Astrocyte of the hippocampus (primary cell): ENCODE data around the gene HOXC5.

ENCODE experiments used
- DNase-seq: peaks from one replicate; pipeline ENCODE4 v3.0.0; 2011; ENCODE audit warnings: low read depth, low spot score

HOXC5 gene

DNA sequence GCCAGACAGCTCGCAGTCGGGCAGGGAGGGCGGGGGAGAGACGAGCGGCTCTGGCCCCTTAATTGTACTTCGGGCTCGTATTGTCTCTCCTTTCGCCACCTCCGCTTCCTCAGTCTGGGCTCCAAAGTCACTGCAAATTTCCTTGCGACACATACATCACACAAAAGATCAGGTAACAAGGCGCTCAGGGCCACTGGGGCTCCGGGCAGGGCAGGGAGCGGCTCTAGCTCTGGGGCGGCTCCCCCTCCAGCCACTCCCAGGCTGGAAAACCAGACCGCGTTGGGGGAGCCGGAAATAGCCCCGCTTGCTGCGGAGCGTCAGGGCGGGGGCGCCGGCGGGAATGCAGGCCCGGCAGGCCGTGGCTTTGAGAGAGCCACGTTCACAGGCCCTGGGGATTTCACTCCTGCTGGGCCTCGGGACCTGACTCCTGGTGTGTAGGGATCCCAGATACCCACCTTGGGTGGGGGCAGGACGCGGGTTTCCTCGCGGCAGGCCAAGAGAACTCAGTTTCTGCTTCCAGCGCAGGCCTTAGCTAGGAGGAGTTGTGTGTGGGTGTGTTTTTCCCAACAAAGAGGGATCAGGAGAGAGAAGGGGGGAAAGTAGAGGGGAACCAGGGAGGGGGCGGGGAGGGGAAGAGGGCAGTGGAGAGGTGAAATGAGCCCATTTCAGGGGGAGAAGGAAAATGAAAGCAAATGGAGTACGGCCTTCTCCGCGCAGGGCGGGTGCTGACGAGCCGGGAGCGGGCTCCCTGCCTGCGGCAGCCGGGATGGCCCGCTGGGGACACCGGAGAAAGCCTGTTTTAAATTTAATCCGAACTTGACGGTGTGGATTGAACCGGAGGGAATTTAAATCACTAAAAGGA lies 37.2 kb upstream of the HOXC5 start:
- DNase-seq: no peak

DNA sequence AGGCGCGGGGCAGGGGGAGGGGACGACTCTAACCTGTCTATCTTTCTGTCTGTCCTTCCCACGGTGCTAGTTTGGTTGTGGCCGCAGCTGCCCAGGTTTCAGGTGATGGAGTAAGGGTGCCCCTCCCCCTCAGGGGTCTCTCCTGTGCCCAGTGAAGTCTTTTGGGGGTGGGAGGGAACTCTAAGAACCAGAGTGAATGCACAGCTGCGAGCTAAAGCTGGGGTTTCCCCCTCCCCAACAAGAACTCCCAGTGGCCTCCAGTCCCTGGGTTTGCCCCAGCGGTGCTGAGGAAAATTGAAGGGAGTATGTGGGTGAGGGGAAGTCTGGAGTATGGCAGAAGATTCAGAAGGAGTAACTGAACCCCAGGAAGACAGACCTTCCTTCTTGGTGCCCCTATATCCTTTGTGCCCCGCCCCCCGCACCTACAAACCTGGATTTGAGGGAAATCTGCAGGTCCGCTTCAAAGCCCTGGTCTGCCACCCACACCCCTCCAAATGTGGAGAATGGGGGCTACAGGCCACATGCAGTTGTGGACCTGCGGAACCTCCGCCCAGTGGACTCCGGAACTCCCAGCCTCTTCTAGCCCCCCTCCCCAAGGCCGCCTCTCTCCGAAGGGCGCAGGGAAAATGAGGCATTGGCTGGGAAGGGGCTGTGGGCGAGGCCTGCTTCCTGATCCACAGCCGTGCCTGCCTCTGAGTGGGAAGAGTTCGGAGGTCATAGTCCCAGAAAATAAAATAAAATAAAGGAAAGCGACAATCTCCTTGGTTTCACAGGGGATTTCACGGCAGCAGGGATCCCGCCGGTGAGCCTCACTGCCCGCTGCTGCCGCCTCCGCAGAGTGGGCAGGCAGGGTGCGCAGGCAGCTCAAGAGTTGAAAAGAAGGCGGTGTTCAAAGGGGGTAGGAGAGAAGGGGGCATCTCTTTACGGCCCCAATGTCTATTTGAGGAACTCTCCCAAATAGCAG lies 36.3 kb upstream of the HOXC5 start:
- no peak for DNase-seq

DNA sequence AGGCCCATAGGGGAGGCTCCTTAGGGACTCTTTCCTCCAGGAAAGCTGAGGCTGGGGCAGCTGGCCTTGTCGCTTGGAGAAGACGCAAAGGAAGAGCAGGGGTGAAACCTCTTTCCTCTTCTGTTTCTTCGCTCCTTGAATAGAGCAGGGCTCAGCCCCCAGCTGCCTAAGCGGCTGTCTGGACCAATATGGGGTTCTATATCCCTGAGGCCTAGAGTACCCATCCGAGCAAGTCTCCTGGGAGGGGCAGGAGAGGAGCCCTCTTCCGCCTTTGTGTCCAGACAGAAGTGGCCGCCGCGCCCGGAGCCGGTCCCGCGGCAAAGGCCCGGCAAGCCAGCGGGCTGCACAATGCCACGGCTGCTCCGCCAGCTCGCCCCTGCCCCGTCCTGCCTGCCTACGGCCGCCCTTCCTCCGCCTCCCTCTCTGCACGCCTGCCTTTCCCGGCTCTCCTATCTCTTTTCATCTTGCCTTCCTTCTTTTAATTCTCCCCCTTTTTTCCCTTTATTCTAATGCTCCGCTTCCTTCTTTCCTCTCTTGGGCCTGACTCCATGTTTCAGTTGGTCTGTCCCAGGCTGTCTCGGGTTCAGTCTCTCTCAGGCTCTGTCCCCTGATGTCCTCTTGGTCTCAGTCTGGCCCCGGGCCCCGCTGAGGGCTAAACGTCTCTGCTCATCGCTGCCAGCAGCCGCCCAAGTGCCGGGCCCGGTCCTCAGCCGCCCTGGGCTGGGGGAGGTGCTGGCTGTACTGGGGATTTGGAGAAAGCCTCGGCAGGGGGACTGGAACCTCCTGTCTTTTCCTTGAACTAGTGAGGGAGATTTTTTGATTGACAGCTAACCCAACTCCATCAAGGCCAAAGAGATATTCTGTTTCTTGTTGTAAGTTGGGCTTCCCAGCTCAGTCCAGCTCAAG lies 35.4 kb upstream of the HOXC5 start:
- DNase-seq: no peak

DNA sequence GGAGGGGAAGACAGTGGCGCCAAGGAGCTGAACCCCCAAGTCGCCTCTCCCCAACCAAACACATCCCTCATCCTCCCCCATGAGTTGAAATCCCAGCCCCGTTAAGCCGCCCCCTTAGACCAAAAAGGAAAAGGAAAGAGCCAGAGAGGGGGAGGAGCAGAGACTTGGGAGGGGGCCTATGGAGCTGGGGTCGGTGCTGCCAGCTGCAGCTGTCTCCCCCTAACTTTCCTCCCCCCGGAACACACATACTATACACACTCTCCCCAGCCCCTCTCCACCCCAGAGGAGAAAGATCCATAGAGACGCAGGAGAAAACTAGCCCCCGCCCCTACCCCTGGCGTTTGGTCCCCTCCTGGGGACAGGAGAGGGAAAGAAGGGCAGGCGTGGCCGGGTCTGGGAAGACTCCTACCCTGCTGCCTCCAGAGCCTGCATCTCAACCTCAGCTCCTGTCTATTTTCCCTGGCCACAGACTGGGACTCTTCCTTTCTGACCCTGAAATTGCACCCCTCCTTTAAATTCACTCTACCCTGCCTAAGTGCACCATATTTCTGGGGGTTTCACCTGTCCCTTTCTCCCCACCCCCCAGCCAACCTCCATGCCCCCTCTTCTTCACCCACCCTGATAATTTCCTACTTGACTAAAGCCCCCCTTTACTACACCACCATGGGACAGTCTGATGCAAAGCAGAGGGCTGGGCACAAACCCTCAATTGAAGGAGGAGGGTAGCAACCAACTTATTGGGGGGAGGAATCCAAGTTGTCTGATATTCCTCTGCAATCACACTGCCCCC lies 34.5 kb upstream of the HOXC5 start:
- no peak for DNase-seq

DNA sequence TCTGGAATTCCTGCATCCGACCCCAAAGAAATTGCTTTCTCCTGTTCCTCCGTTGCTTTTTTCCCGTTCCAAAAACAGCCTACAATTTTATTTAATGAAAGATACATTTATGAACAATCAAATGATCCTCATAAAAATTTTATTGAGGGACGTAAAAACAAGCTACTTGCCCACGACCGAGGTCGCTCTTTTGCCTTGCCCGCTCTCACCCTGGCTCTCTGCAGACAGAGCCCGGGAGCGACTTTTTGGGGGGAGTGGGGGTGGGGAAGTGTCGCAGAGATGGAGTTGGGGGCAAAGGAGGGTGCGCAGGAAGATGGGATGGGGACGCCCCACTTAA lies 34.0 kb upstream of the HOXC5 start:
- DNase-seq: no peak

DNA sequence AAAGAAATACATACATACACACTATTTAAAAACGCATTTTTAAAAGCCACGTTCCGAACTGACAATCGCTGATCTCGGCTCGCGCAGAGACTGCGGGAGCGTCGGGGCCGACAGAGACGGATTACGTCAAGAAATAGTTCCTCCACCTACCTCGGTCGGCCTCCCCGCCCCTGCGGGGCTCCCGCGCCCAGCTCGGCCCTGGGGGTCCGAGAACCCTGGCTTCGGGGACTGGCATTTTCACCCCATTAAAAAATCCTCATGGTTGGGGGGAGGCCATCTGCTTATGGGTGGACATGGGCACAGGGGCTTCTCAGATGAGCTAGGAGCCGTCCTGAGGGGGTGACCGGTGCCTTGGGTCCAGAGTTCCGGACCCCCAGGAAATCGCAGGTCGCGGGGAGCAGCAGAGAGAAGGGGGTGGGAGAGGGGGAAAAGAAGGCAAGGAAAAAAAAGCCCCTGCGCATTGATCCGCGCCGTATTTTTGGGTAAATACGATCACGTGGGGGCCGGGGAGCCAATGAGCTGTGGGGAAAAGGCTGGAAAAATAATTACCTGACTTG lies 33.2 kb upstream of the HOXC5 start:
- DNase-seq: no peak

DNA sequence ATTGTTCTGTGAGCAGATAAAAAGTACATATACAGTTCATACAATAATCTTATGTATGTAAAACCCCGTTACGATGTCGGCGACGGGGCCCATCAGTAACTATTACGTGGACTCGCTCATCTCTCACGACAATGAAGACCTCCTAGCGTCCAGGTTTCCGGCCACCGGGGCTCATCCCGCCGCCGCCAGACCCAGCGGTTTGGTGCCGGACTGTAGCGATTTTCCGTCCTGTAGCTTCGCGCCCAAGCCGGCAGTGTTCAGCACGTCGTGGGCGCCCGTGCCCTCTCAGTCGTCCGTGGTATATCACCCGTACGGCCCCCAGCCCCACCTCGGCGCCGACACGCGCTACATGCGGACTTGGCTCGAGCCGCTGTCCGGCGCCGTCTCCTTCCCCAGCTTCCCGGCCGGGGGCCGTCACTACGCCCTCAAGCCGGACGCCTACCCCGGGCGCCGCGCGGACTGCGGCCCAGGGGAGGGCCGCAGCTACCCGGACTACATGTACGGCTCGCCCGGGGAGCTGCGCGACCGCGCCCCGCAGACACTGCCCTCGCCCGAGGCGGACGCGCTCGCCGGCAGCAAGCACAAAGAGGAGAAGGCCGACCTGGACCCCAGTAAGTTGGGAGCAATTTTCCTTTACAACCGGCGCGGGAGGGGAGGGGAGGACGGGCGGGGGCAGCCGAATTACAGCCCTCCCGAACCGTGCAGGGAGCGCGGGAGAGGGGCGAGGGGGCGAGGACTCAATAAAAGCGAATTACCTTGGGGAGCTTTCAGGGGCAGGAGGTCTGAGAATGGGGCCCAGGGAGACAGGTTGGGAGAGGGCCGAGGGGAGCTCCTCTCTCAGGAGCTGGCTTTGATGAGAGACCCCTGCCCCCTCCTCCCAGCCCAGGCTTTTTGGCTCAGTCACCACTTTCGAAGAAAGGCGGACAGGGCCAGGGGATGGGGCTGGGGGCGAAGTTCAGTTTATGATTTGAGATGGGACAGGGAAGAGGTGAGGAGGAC lies 32.4 kb upstream of the HOXC5 start, which contains the start of gene HOXC9:
Gene HOXC9 (plus strand): TSS at position 46 of the 999 bp plus-strand sequence. CDS start 28 bp downstream, at position 74.
- DNase-seq: no peak

DNA sequence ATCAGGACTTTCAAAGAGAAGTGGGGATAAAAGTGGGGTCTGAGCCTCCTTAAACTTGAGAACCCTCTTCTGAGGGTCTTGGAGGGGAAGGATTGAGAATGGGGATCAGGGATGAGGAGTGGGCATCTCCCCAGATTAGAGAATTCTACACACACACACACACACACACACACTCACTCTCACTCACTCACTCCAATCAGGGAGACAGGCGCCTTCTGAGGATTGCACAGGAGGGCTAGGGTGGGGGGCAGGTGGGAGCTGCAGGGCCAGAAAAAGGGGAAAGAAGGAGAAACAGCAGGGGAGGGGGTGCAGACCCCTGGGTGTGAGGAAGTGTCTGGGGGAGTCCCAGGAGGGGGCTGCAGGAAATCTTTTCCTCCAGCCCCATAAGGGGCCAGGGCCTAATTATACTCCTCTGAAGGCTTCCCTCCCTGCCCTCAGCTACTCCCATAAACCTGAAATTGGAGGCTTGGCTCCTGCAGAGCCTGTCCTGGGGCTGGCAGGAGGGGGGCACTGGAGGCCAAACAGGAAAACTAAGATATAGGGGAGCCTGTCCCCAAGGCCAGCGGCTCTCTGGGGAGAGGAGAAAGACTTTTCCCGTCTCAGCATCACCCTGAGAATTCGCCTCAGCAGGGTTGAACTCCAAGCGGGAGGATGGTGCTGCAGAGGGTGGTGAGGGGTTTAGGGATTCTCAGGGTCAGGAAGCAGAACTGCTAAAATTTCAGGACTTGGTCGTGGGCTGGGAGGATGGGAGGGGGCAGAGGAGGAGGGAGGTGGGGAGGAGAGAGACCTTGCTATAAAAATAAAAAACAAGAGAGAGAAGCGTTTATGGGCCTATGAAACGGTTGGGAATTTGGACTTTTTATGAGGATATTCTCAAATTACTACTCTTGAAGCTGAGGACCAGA lies 31.3 kb upstream of the HOXC5 start:
- DNase-seq: no peak

DNA sequence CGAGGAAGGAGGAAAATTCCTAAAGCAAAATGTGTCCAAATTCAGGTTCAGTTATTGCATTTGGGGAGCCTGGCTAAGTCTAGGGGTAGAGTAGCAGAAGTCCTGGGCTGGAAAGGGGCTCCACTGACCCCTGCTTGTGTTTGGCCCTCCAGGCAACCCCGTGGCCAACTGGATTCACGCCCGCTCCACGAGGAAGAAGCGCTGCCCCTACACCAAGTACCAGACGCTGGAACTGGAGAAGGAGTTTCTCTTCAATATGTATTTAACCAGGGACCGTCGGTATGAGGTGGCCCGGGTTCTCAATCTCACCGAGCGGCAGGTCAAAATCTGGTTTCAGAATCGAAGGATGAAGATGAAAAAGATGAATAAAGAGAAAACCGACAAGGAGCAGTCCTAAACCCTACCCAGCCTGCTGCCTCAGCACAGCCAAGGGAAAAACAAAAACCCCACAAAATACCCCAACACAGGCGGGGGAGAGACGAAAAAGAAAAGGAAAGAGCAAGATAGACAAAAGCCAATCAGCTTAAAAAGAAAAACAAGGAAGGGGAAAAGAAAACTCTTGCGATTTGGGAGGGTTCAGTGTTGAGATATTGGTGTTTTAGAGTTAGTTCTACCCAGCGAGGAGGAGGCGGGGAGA lies 30.5 kb upstream of the HOXC5 start:
- no peak for DNase-seq

DNA sequence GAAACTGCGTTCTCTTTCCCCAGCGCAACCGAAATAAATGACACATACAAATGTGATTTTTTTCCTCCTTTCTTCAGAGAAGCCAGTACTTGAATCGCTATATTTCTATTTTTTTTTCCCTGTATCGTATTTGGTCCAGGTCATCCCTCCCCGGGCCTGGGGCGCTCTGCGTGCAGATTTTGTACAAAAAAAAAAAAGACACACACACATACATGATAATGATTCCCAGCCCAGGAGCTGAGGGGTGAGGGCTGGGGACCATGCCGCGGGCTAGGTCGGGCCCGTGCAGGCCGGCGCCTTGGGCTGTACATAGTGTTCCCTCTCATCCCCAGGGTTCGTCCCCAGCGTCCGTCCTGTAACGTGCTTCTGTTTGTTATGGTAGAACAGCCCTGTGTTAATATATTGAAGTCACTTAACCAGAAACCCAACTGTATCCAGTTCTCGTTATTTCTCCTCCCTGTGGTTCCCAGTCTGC lies 29.9 kb upstream of the HOXC5 start:
- no peak for DNase-seq

DNA sequence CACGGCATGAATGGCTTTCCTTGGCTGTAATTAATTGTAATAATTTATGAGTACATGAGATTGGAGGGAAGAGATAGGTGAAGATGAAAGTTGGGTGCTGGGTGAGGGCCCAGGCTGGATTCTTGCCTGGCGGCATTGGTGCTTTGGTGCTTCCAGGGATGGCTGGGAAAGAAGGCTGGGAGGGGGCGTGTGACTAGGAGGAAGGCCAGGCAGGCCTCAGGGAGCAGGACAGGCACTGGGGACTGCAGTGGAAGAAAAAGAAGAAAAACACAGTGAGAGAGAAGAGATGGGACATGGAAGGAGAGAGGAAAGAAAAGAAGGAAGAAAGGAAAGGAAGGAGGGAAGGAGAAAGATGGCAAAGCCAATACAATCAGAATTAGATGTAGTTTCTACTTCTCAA lies 29.2 kb upstream of the HOXC5 start:
- no peak for DNase-seq

DNA sequence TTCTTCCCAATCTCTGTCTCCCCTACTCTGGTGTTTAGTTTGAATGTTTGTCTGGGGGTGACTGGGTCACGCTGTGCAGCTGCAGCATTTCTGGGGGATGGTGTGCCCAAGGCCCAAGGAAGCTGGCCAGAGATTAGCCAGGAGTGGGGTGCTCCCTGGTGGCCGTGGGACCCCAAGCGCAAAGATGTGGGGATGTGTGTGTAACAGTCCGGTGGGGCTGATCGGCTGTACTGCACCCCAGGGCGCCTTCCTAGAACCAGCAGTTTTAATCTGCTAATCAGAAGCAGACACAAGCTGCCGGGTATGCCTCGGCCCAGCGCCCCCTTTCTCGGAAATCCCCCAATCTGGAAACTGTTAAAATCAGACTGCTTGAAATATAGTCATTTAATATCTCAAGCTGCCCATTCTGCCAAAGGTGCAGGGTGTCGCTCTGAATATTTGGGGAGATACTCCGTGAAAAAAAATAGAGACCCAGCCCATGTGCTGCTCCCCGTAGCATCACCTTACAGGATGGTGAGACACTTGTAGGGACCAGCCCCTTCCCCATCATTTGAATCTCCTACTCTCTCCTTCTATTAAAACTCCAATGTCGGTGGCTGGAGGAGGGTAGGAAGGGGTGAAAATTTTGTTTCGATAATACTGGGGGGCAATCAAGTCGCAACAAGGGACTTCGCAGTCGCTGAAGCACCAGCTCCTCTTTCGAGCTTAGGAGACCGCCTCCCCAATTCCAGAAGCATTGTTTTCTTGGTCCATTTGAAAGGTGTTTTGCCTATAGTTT lies 28.6 kb upstream of the HOXC5 start:
- no peak for DNase-seq

DNA sequence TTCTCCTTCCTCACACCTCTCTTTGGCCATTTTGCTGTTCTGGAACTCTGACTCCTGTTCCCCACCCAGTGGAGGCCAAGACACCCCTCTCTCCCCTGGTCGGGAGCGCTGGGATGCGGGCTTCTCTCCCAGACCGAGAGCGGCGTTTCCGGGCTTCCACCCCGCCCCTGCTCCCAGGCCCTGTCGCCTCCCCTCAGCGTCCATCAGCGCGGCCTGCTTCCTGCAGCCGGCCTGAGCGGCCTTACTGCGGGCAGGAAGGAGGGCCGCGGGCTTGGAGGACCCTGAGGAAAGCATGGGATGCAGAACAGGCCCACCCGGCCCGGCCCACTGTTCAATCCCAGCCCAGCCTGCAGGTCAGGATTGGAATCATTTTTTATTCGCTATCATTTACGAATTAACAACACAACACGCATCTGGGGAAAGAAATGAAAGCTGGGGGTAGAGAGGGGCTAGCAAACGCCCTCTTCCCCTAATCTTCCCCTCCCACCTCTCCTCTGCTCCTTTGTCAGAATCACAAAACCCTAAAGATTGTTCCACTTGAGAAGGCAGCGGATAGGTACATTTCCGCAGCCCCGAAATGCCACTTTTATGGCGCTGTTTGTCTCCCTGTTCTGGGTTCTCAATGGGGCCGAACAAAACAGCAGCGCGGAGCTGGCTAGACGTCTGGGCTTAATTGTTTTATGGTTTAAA lies 27.9 kb upstream of the HOXC5 start:
- no peak for DNase-seq

DNA sequence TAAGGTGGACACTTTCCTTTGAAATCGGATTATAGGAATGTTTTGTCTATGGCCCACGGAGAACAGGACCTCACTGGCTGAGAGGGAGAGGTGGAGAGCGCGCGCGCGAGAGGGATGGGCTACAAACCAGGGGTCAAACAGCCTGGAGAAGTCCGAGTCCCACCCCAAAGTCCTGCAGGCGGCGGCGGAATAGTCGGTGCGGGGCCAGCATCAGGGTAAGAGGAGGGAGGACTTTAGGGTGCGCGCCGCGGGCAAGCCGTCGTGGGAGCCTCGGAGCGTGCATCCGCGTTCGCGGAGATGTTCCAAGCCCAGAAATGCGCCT lies 27.4 kb upstream of the HOXC5 start:
- DNase-seq: no peak

DNA sequence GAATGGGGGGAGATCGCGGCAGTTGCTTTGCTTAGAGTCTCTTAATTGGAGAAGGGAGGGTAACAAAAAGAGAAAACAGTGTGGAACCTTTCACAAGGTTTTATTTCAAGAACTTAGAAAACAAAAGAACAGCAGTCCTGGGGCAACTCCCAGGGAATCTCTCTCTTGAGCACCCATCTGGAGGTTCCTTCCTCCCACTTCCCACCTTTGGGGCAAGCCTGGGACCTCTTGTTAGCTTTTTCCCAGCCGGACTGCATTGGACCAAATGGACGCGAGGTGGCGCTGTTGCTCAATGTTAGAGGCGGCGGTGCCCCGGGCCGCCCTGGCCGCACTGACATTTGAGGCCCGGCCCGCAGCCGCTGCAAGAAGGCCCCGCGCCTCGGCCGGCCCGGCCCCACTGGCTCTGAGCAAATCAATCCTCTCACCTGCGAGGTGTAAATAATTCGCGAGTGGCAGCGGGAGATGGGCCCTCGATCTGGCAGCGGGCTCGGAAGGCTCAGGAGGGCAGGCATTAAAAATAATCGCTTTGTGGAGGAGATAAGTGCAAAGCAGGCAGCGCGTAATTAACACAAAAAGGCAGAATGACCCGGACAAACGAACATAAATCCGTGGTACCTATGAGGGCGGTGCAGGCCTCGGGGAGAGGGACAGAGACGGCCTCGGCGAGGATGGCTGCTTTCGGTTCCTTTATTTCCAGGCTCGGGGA lies 26.8 kb upstream of the HOXC5 start:
- peak; percentile 90 for DNase-seq
